Mesodermal cell (in vitro differentiated cells): ENCODE results near the gene CEP170.
"Not testable (repeated sequence)": the region's sequence is repeated elsewhere in the genome, so short reads cannot be mapped to it uniquely, and the experiment has no call there.

ENCODE experiments used
- H3K27ac ChIP-seq: 2 replicates; pipeline ENCODE4 v1.7.0; 2013; ENCODE audit warnings: mild to moderate bottlenecking, low read depth, low read length, moderate library complexity; ENCODE audit not compliant: severe bottlenecking
- H3K36me3 ChIP-seq: 2 replicates; pipeline ENCODE4 v1.7.1; 2013; ENCODE audit warnings: mild to moderate bottlenecking, low read length, moderate library complexity; ENCODE audit not compliant: control insufficient read depth, insufficient read depth
- H3K4me1 ChIP-seq: one replicate; pipeline ENCODE4 v1.7.1; 2013; ENCODE audit warnings: mild to moderate bottlenecking, low read length; ENCODE audit not compliant: insufficient read depth, control insufficient read depth, poor library complexity, severe bottlenecking
- H3K4me3 ChIP-seq: 2 replicates; pipeline ENCODE4 v1.7.0; 2013; ENCODE audit warnings: low read length, control low read depth, mild to moderate bottlenecking; ENCODE audit not compliant: insufficient read depth, poor library complexity, severe bottlenecking; ENCODE audit errors: extremely low read depth
- H3K9me3 ChIP-seq: 2 replicates; pipeline ENCODE4 v1.7.1; 2013; ENCODE audit warnings: mild to moderate bottlenecking, low read length, moderate library complexity; ENCODE audit not compliant: control insufficient read depth
- WGBS, 2 experiments: methylation state at CpG; one replicate each; pipeline ENCODE4 v1.1.5; 2013; ENCODE audit warnings: missing lambda C conversion rate in 2 of 2; ENCODE audit not compliant: insufficient coverage in 2 of 2; 5-methylcytosine and 5-hydroxymethylcytosine counted together

CEP170 gene

DNA sequence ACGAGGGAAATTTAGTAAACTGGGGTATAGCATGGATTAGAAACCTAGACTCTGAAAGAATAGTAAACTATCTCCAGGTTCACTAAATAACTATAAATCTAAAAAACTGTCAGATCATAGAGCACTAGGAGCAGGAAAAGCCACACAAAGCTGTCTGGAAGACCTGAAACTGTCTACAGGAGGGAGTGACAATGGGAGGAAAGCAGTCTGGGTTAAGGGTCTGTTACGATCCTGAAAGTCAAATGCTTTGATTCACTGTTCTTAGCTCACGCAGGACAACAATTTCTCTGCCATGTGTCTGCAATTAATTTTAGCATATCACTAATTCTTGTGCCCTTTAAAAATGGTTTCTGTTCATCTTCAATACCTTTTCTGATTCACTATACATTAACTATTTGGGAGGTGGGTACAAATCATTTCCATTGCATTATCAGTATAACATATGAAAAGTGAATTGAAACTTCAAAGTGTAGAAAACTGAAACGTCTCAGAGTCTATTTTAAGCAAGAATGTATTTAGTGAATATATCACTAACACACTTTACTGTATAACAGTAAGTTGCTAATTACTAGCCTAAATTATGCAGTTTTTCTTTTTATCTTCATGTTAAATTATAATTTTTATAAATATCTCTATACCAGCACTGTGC, 18.4 kb downstream of the CEP170 start:
- Histone ChIP-seq H3K9me3 (peaks cover 17% of the 10 kb centered on the region), H3K36me3 (peaks cover 78% of the 10 kb centered on the region), H3K27ac (no peak overlapping the region), H3K4me3 (no peak overlapping the region), H3K4me1 (no peaks in the 10 kb centered on the region)
- WGBS, 2 experiments, result 100% methylated on average over 2 of the region's 4 CpGs; no CpG with 5 or more reads in 1 of the 2 experiments

DNA sequence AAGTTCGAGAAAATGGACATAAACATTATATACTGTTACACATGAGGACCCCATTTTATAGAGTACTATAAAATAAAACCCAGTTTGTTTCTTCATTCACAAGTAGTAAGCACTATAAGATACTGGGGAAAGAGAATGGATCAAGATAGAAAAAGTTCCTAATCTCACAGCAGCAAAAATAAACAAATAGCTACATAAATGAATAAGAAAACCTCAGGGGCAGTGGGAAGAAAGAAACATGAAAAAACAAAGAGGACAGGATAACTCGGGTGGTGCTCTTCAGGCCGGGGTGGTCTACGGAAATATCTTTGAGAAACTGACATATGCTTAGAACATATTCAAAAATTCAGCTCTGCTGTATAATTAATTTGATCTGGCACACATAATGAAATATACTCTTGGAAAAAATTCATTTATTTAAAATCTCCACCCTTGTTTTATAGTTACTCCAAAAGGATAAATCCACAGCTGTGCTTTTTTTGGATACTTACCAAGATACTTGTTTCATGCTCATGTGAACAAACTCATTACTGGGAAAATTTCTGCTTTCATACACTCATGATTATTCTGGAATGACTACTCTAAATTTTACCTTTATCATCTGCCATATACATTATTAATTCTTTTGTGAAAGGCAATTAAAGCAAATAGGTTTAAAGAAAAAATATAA, 20.0 kb downstream of the CEP170 start:
- Histone ChIP-seq H3K4me1 (no peaks in the 10 kb centered on the region), H3K36me3 (peaks cover 71% of the 10 kb centered on the region), H3K27ac (no peak overlapping the region), H3K9me3 (peaks cover 24% of the 10 kb centered on the region), H3K4me3 (no peak overlapping the region)
- WGBS, 2 experiments, result no CpG with 5 or more reads among the region's 4 CpGs

DNA sequence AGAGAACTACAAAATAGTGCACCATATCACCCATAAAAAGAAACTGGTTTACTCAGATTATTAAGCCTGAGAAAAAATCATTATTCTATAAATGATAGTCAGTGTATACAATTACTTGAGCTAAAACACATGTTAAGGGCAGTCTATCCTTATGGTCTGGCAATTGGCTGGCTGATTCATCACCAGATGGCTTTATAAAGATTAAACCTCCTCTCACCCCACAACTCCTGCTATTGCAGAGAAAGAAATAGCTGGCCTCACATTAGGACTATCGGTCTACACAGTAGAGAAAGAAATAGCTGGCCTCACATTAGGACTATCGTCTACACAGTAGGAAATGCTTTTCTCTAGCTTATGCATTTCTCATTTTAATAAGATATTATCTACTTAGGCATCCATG, 21.2 kb downstream of the CEP170 start:
- Histone ChIP-seq H3K9me3 (peaks cover 24% of the 10 kb centered on the region), H3K27ac (no peak overlapping the region), H3K4me1 (no peaks in the 10 kb centered on the region), H3K36me3 (peaks cover 70% of the 10 kb centered on the region), H3K4me3 (no peak overlapping the region)
- WGBS, 2 experiments, result no CpG with 5 or more reads among the region's 2 CpGs

DNA sequence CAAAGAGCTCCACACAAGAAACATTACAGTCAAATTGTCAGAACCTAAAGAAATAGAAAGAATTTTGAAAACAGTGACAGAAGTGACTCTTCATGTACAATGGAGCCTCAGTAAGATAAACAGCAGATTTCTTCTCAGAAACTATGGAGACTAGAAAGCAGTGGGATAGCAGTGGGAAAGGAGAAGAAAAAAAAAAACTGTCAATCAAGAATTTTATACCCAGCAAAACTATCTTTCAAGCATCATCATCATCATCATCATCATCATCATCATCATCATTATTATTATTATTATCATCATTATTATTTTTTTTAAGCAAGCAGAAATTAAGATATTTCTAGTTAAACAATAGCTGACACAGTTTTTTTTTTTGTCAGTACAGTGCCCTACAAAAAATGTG, 24.2 kb downstream of the CEP170 start:
- Histone ChIP-seq H3K4me3 (no peak overlapping the region), H3K9me3 (peaks cover 24% of the 10 kb centered on the region), H3K36me3 (peaks cover 45% of the 10 kb centered on the region), H3K27ac (no peak overlapping the region), H3K4me1 (no peaks in the 10 kb centered on the region)

DNA sequence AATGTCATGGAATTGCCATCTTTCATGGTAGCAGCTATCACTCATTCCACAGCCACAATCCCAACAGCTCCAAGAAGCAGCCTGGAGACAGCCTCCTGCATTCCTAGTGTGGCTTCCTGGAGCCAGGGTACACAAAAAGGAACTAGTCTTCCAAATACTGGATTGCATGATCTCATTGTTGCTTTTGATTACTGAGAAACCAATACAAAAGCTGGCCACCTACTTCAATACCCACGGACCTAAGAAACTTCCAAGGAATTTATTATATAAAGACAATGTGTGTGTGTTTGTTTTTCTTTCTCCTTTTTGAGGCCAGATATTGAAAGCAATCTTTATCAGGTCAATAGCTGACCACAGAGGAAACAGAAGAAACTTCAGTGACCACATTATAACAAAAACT, 25.6 kb downstream of the CEP170 start:
- peaks cover 50% of the 10 kb centered on the region for H3K36me3 ChIP-seq
- no peak overlapping the region for H3K4me3 ChIP-seq
- H3K27ac ChIP-seq, result no peak overlapping the region
- peaks cover 24% of the 10 kb centered on the region for H3K9me3 ChIP-seq
- no CpG with 5 or more reads among the region's 1 CpG for WGBS, 2 experiments
- no peaks in the 10 kb centered on the region for H3K4me1 ChIP-seq

DNA sequence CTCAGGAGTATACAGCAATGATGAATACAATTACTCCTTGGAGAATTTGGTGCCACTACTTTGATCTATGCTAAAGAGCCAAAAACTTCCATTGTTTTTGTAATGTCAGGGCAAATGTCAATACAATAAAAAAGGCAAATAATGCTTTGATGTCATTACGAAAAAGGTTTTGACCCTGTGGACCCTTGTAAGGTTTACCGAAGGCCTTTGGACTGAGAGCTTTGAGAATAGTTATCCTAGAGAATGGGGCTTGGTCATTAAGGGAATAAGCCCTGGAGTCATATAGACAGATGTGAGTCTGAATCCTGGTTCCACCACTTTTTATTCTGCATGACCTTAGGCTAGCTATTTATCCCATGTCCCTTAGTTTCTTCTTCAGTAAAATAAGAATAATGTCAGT, 27.5 kb downstream of the CEP170 start:
- 93 to 100% methylated on average over 2 of the region's 2 CpGs for WGBS, 2 experiments
- no peak overlapping the region for H3K27ac ChIP-seq
- no peak overlapping the region for H3K4me3 ChIP-seq
- peaks cover 53% of the 10 kb centered on the region for H3K36me3 ChIP-seq
- H3K9me3 ChIP-seq, result peaks cover 16% of the 10 kb centered on the region
- peaks cover 5% of the 10 kb centered on the region for H3K4me1 ChIP-seq

DNA sequence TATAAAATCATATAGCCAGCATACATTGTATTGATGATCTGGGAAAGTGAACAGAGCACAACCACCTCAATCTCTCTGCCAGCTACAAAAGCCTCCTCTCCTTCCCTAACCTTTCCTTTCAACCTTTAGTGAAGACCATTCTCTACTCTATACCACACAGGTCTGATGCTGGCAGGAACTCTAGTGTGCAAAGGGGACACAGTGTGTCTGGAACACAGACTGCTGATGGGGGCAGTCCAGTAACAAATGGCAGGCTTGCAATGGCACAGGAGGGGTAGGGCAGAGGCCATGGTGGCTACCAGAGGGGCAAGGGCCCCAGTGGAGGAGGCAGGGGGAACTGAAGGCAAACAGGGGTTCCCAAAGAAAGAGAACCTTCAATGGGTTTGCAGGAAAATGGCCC, 37.0 kb downstream of the CEP170 start:
- no peak overlapping the region for H3K4me3 ChIP-seq
- no peak overlapping the region for H3K27ac ChIP-seq
- H3K4me1 ChIP-seq, result no peaks in the 10 kb centered on the region
- no peaks in the 10 kb centered on the region for H3K9me3 ChIP-seq
- H3K36me3 ChIP-seq, result peaks cover 72% of the 10 kb centered on the region

DNA sequence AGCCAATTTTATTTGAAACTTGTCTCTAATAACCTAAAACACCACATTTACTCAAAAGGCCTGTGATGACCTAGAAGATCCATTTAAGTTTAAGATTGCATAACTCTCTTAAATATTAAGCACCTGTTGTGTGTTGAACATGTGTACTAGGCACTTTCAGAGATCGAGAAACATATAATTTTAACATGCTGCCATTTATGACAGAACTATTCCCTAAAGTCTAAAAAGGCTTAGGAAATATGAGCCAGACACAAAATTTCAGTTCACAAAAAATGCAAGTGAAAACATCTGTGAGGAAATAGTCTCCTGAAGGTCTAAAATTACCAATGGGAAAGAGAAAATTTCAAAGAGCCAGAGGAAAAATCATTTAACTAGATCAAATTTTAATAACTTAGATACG, 37.7 kb downstream of the CEP170 start:
- Histone ChIP-seq H3K4me3 (no peak overlapping the region), H3K4me1 (no peaks in the 10 kb centered on the region), H3K27ac (no peak overlapping the region), H3K9me3 (no peaks in the 10 kb centered on the region), H3K36me3 (peaks cover 72% of the 10 kb centered on the region)
- WGBS, 2 experiments, result no CpG with 5 or more reads among the region's 2 CpGs

DNA sequence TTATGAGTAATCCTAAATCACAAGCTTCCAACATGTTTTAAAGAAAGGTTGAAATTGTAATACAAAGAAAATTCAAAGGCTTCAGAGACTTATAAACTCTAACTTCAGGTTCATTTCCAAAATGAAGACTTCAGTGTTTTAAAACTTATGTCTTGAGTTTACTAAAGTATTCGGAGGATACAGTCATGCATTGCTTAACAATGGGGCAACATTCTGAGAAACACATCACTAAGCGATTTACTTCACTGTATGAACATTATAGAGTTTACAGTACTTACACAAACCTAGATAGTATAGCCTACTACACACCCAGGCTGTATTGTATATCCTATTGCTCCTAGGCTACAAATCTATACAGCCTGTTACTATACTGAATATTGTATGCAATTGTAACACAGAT, 38.3 kb downstream of the CEP170 start:
- peaks cover 72% of the 10 kb centered on the region for H3K36me3 ChIP-seq
- no peaks in the 10 kb centered on the region for H3K4me1 ChIP-seq
- WGBS, 2 experiments, result no CpG with 5 or more reads among the region's 2 CpGs
- H3K4me3 ChIP-seq, result no peak overlapping the region
- no peak overlapping the region for H3K27ac ChIP-seq
- H3K9me3 ChIP-seq, result no peaks in the 10 kb centered on the region

DNA sequence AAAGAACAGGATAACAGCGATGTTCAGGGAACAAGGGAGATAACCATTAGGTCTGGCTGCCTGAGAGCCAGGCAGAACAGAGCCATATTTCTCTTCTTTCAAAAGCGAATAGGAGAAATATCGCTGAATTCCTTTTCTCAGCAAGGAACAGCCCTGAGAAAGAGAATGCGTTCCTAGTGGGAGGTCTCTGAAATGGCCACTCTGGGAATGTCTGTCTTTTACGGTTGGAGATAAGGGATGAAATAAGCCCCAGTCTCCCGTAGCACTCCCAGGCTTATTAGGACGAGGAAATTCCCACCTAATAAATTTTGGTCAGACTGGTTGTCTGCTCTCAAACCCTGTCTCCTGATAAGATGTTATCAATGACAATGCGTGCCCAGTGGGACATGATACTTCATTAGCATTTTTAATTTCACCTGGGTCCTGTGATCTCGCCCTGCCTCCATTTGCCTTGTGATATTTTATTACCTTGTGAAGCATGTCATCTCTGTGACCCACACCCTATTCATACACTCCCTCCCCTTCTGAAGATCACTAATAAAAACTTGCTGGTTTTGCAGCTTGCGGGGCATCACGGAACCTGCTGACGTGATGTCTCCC, 39.7 kb downstream of the CEP170 start:
- WGBS, 2 experiments, result 77 to 81% methylated on average over 5 to 7 of the region's 12 CpGs
- H3K36me3 ChIP-seq, result peaks cover 59% of the 10 kb centered on the region
- not testable (repeated sequence) for H3K4me1 ChIP-seq

More for the DNA sequence above, 39.7 kb downstream of the CEP170 start:
- H3K9me3 ChIP-seq, H3K4me3 ChIP-seq, H3K27ac ChIP-seq: not testable (repeated sequence)
